Stimulated activated CD8-positive, alpha-beta memory T cell treated with anti-CD3 and anti-CD28 coated beads, Interleukin-15, amount 100 ng/mL, for 1 hour (primary cell): ENCODE measurements around the gene IL2.

ENCODE experiments used
- DNase-seq: peaks from one replicate; pipeline ENCODE4 v3.0.0-alpha.2; 2020; ENCODE audit warnings: low read depth

Gene IL2

GRCh38 chr4:122456231-122457116 lies at the start of gene IL2:
TSS of gene IL2 (minus strand) at chr4:122456725. CDS start at chr4:122456440, 285 bp downstream.
- DNase-seq: no peak

GRCh38 chr4:122503214-122503613 lies 46.7 kb upstream of the IL2 start:
- no peak for DNase-seq

GRCh38 chr4:122500852-122501501 lies 44.5 kb upstream of the IL2 start:
- no peak for DNase-seq

- DNase-seq: no peak
Measured at GRCh38 chr4:122489061-122489460, 32.5 kb upstream of the IL2 start.

- DNase-seq: no peak
Measured at GRCh38 chr4:122483481-122483880, 27.0 kb upstream of the IL2 start.

GRCh38 chr4:122481766-122482405 lies 25.4 kb upstream of the IL2 start:
- DNase-seq: no peak

- no peak for DNase-seq
Measured at GRCh38 chr4:122480655-122481487, 24.3 kb upstream of the IL2 start.

- DNase-seq: no peak
Measured at GRCh38 chr4:122479935-122480416, 23.5 kb upstream of the IL2 start.

GRCh38 chr4:122476745-122477144 lies 20.2 kb upstream of the IL2 start:
- DNase-seq: no peak

- no peak for DNase-seq
Measured at GRCh38 chr4:122476126-122476525, 19.6 kb upstream of the IL2 start.

GRCh38 chr4:122475233-122475632 lies 18.7 kb upstream of the IL2 start:
- DNase-seq: no peak

GRCh38 chr4:122469457-122469856 lies 12.9 kb upstream of the IL2 start:
- DNase-seq: no peak

GRCh38 chr4:122458625-122459024 lies 2.1 kb upstream of the IL2 start:
- no peak for DNase-seq

GRCh38 chr4:122453384-122453995 lies 3.0 kb downstream of the IL2 start:
- no peak for DNase-seq

- DNase-seq: no peak
Measured at GRCh38 chr4:122450847-122451246, 5.7 kb downstream of the IL2 start.

GRCh38 chr4:122434285-122434684 lies 22.2 kb downstream of the IL2 start:
- DNase-seq: no peak

- no peak for DNase-seq
Measured at GRCh38 chr4:122431351-122431750, 25.2 kb downstream of the IL2 start.

GRCh38 chr4:122423246-122423645 lies 33.3 kb downstream of the IL2 start:
- no peak for DNase-seq

GRCh38 chr4:122412547-122412946 lies 44.0 kb downstream of the IL2 start:
- no peak for DNase-seq

GRCh38 chr4:122403861-122404260 lies 52.7 kb downstream of the IL2 start:
- no peak for DNase-seq
